D721Med (cell line): Measurements from ENCODE around the gene CNTNAP2.

Experiments
- DNase-seq: peaks from one replicate; pipeline ENCODE4 v3.0.0; 2011; ENCODE audit warnings: low spot score; ENCODE audit not compliant: insufficient read length
- FAIRE-seq: peaks from 2 replicates; lab custom pipeline; 2011; peaks lifted over from hg19 to GRCh38; lab: Jason Lieb, UNC
- TF ChIP-seq, protein P1 (sequence below): IDR thresholded peaks from 2 replicates; pipeline ENCODE4 v1.5.1; 2012; ENCODE audit warnings: mild to moderate bottlenecking, control low read depth; ENCODE audit not compliant: insufficient read depth; ENCODE audit errors: missing control alignments

CNTNAP2 gene

GRCh38 chr7:146956853-146957252 lies 840.3 kb downstream of the CNTNAP2 start:
- FAIRE-seq (no peak), DNase-seq (no peak)
- TF ChIP-seq, protein P1, sequence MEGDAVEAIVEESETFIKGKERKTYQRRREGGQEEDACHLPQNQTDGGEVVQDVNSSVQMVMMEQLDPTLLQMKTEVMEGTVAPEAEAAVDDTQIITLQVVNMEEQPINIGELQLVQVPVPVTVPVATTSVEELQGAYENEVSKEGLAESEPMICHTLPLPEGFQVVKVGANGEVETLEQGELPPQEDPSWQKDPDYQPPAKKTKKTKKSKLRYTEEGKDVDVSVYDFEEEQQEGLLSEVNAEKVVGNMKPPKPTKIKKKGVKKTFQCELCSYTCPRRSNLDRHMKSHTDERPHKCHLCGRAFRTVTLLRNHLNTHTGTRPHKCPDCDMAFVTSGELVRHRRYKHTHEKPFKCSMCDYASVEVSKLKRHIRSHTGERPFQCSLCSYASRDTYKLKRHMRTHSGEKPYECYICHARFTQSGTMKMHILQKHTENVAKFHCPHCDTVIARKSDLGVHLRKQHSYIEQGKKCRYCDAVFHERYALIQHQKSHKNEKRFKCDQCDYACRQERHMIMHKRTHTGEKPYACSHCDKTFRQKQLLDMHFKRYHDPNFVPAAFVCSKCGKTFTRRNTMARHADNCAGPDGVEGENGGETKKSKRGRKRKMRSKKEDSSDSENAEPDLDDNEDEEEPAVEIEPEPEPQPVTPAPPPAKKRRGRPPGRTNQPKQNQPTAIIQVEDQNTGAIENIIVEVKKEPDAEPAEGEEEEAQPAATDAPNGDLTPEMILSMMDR: no peak

GRCh38 chr7:146960773-146961391 lies 844.3 kb downstream of the CNTNAP2 start:
- no peak for FAIRE-seq
- no peak for DNase-seq
- TF ChIP-seq, protein P1: no peak

DNA sequence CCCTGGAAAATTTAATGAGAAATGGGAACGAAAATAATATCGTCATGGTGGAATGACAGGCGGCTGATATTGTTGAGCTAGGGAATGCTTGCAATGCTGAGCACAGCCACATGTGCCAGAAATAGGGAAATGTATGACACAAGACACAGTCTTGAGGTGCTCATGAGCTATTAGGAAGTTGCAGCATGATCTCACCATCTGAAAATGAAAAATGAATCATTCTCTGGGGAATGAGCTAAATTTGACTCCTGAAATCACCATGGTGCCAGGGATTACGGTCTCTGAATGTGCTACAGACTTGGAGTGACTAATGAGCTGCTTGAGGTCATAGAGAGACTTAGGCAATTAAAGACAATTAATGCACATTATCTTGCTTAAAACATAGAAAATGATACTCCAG lies 845.0 kb downstream of the CNTNAP2 start:
- TF ChIP-seq, protein P1: no peak
- FAIRE-seq: peak; percentile 58

GRCh38 chr7:146966274-146966673 lies 849.7 kb downstream of the CNTNAP2 start:
- FAIRE-seq (no peak), DNase-seq (no peak)
- TF ChIP-seq, protein P1: no peak

More for the DNA sequence above, 845.0 kb downstream of the CNTNAP2 start:
- DNase-seq: no peak

DNA sequence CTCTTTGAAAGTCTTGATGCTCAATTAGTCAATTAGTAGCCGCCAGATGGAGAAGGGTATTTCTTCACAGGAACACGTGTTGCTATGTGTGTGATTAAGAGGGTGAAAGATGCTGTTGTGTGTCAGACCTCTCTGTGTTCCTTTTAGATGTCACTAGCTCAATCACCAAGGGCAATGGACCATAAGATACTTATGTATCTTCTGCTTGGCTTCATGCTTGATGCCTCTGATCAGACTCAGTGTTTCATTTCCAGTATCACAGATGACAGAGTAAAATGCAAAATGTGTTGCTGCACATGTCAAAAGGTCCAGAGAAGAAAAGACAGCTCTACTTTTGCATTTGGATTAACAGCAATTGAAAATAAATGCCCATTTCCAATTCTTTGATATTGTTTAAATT lies 865.9 kb downstream of the CNTNAP2 start:
- TF ChIP-seq, protein P1: no peak
- DNase-seq (no peak), FAIRE-seq (peak; percentile 25)

- TF ChIP-seq, protein P1: no peak
- FAIRE-seq: no peak
- DNase-seq: no peak
These were observed 875.0 kb downstream of the CNTNAP2 start for GRCh38 chr7:146991596-146991995.

DNA sequence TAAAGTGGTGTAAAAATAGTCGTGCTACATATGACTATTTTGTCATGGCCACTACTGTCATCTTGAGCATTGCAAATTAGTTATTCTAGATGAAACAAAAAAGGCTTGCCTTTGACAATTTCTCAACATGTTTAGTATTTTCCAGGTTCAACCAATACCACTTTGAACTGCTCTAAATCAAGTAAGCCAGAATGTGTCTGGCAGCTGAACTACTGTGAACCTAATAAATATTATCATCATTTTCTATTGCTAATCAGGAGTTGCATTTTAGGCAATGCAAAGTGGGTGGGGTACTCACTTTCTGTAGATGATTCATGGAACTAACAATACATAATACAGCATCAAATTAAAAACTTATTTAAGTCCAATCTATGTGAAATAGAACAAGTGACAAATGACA lies 877.2 kb downstream of the CNTNAP2 start:
- DNase-seq (no peak), FAIRE-seq (no peak)
- TF ChIP-seq, protein P1: no peak
